ENCODE measurements around the gene LRMDA. TPM values are rescaled to one million over a fixed set of nuclear protein-coding genes. Genes with fewer than 3 reads are reported as not detected.

The LRMDA gene
- total and polyA plus RNA-seq, 10 of the 15 experiments (the other 5 are each of a cell fraction or from before 2014, with no cell fraction given): 0.07 to 0.54 (median 0.29) TPM; not detected in 4

DNA sequence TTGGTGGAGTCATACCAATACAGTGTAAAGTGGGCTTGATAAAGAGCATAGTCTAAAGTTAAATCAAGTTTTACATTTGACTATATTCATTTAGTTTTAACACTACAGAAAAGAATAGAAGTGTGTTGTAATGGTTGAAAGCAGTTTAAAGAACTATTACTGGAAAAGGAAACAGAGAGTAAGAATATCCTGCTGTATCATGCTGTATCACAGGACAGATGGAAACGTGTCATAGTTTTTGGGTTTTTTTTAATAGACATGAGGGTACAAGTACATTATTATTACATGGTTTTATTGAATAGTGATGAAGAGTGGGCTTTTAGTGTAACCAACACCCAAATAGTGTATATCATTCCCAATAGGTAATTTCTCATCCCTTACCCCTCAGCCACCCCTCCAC lies 944.3 kb downstream of the LRMDA start:
- ChIA-PET POLR2A (no interaction called here), SMC1A (ENCODE audit: uncharacterized antibody, unreplicated experiment) (interaction anchor here (0.6 kb wide), 1 partner anchor 170 kb away, joined by 4 read pairs; no protein-coding TSS in a partner anchor), RAD21 (ENCODE audit: unreplicated experiment) (no interaction called here), CTCF (interaction anchor here (0.6 kb wide), 1 partner anchor 469 kb away, joined by 3 read pairs; no protein-coding TSS in a partner anchor)
- Histone ChIP-seq H3K27ac (ENCODE audit: control insufficient read depth, insufficient read depth) (no peak overlapping the region), H3K9me3 (replicated peaks; ENCODE audit: control insufficient read depth, insufficient read depth, low read length) (no peaks in the 10 kb centered on the region), H3K27me3 (replicated peaks in 1 of 2; ENCODE audit: control insufficient read depth in 2 of 2, insufficient read depth in 2 of 2, low read length in 1 of 2) (no peaks in the 10 kb centered on the region), H3K36me3 (ENCODE audit: control insufficient read depth in 2 of 2, insufficient read depth in 2 of 2, low read length in 1 of 2) (no peaks in the 10 kb centered on the region), H3K4me3 (no peak overlapping the region), H4K20me1 (ENCODE audit: control insufficient read depth, insufficient read depth) (no peaks in the 10 kb centered on the region), H2AFZ (ENCODE audit: control insufficient read depth, low read depth, low read length) (no peak overlapping the region), H3K4me1 (ENCODE audit: control insufficient read depth, insufficient read depth, low read length) (no peaks in the 10 kb centered on the region), H3K9ac (ENCODE audit: control insufficient read depth, insufficient read depth, low read length) (no peak overlapping the region), H3K79me2 (ENCODE audit: control insufficient read depth, insufficient read depth, low read length) (no peaks in the 10 kb centered on the region), H3K4me2 (ENCODE audit: control insufficient read depth, insufficient read depth) (no peak overlapping the region)
- no TSS peak for BruUV-seq (replicated peaks)
- 0% methylated on average over 1 of the region's 1 CpG for WGBS (ENCODE audit: insufficient coverage, insufficient replicate concordance, low lambda C conversion rate, missing lambda C conversion rate)
- DNase-seq (ENCODE audit: low read depth, low spot score): no peak
- no peak for ATAC-seq
- no peak for FAIRE-seq
- TF ChIP-seq, protein P1, sequence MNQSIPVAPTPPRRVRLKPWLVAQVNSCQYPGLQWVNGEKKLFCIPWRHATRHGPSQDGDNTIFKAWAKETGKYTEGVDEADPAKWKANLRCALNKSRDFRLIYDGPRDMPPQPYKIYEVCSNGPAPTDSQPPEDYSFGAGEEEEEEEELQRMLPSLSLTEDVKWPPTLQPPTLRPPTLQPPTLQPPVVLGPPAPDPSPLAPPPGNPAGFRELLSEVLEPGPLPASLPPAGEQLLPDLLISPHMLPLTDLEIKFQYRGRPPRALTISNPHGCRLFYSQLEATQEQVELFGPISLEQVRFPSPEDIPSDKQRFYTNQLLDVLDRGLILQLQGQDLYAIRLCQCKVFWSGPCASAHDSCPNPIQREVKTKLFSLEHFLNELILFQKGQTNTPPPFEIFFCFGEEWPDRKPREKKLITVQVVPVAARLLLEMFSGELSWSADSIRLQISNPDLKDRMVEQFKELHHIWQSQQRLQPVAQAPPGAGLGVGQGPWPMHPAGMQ (IDR thresholded peaks at IDR 0.05; ENCODE audit: borderline replicate concordance): no peak
- no peak for TF ChIP-seq STAT1 (conservative IDR thresholded peaks at IDR 0.05)
- no peak for TF ChIP-seq PAX8 (IDR thresholded peaks at IDR 0.05)
- in situ Hi-C loops (cut with MboI): no loop called here
- intact Hi-C loops (cut with micrococcal nuclease; ENCODE audit: unreplicated experiment): no loop called here

DNA sequence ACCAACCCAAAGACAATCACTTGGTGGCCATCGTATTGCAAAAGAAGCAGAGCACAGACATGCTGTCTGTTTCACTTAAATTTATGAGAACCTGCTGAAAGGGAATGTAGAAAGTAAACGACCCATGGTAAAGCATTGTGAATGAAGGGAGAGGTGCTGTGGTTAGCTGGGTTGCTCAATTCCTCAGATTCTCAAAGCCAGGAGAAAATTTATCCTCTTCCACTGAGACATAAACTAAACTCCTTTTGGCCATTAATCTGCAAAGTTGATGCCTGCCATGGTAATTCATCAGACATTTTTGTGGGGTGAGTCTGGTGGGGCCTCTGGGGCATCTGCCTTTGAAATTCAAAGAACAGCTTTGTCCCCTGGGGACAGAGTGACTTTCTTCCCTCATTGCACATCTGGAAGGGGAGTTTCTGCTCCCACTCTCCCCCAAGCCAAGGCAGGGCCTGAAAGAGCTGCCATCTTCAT lies 951.0 kb downstream of the LRMDA start:
- H3K27me3 ChIP-seq (replicated peaks in 1 of 2; ENCODE audit: control insufficient read depth in 2 of 2, insufficient read depth in 2 of 2, low read length in 1 of 2): no peaks in the 10 kb centered on the region
- ATAC-seq (no peak), FAIRE-seq (no peak), DNase-seq (ENCODE audit: low read depth, low spot score) (no peak)
- H3K36me3 ChIP-seq (ENCODE audit: control insufficient read depth in 2 of 2, insufficient read depth in 2 of 2, low read length in 1 of 2): no peaks in the 10 kb centered on the region
- H3K4me1 ChIP-seq (ENCODE audit: control insufficient read depth, insufficient read depth, low read length): no peaks in the 10 kb centered on the region
- H3K27ac ChIP-seq (ENCODE audit: control insufficient read depth, insufficient read depth): no peak overlapping the region
- no peak overlapping the region for H3K9ac ChIP-seq (ENCODE audit: control insufficient read depth, insufficient read depth, low read length)
- H4K20me1 ChIP-seq (ENCODE audit: control insufficient read depth, insufficient read depth): no peaks in the 10 kb centered on the region
- no peaks in the 10 kb centered on the region for H3K79me2 ChIP-seq (ENCODE audit: control insufficient read depth, insufficient read depth, low read length)
- no peak overlapping the region for H3K4me2 ChIP-seq (ENCODE audit: control insufficient read depth, insufficient read depth)
- no peak overlapping the region for H2AFZ ChIP-seq (ENCODE audit: control insufficient read depth, low read depth, low read length)
- no peak overlapping the region for H3K4me3 ChIP-seq
- intact Hi-C loops (cut with micrococcal nuclease; ENCODE audit: unreplicated experiment): no loop called here
- CTCF ChIA-PET: no interaction called here
- RAD21 ChIA-PET (ENCODE audit: unreplicated experiment): no interaction called here
- WGBS (ENCODE audit: insufficient coverage, insufficient replicate concordance, low lambda C conversion rate, missing lambda C conversion rate): 0% methylated on average over 2 of the region's 2 CpGs
- POLR2A ChIA-PET: no interaction called here
- no peaks in the 10 kb centered on the region for H3K9me3 ChIP-seq (replicated peaks; ENCODE audit: control insufficient read depth, insufficient read depth, low read length)
- no peak for TF ChIP-seq SMC3 (IDR thresholded peaks at IDR 0.05; ENCODE audit: borderline replicate concordance, low read length)
- TF ChIP-seq, protein P2, sequence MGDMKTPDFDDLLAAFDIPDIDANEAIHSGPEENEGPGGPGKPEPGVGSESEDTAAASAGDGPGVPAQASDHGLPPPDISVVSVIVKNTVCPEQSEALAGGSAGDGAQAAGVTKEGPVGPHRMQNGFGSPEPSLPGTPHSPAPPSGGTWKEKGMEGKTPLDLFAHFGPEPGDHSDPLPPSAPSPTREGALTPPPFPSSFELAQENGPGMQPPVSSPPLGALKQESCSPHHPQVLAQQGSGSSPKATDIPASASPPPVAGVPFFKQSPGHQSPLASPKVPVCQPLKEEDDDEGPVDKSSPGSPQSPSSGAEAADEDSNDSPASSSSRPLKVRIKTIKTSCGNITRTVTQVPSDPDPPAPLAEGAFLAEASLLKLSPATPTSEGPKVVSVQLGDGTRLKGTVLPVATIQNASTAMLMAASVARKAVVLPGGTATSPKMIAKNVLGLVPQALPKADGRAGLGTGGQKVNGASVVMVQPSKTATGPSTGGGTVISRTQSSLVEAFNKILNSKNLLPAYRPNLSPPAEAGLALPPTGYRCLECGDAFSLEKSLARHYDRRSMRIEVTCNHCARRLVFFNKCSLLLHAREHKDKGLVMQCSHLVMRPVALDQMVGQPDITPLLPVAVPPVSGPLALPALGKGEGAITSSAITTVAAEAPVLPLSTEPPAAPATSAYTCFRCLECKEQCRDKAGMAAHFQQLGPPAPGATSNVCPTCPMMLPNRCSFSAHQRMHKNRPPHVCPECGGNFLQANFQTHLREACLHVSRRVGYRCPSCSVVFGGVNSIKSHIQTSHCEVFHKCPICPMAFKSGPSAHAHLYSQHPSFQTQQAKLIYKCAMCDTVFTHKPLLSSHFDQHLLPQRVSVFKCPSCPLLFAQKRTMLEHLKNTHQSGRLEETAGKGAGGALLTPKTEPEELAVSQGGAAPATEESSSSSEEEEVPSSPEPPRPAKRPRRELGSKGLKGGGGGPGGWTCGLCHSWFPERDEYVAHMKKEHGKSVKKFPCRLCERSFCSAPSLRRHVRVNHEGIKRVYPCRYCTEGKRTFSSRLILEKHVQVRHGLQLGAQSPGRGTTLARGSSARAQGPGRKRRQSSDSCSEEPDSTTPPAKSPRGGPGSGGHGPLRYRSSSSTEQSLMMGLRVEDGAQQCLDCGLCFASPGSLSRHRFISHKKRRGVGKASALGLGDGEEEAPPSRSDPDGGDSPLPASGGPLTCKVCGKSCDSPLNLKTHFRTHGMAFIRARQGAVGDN (IDR thresholded peaks at IDR 0.05): no peak
- TF ChIP-seq, protein P3, sequence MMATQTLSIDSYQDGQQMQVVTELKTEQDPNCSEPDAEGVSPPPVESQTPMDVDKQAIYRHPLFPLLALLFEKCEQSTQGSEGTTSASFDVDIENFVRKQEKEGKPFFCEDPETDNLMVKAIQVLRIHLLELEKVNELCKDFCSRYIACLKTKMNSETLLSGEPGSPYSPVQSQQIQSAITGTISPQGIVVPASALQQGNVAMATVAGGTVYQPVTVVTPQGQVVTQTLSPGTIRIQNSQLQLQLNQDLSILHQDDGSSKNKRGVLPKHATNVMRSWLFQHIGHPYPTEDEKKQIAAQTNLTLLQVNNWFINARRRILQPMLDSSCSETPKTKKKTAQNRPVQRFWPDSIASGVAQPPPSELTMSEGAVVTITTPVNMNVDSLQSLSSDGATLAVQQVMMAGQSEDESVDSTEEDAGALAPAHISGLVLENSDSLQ (IDR thresholded peaks at IDR 0.05): no peak
- no TSS peak for BruUV-seq (replicated peaks)
- SMC1A ChIA-PET (ENCODE audit: uncharacterized antibody, unreplicated experiment): no interaction called here
- in situ Hi-C loops (cut with MboI): no loop called here

Data from GM12878 (cell line).